Glutamatergic neuron (in vitro differentiated cells): ENCODE data around the gene CES1. TPM values are rescaled to one million over a fixed set of nuclear protein-coding genes. Genes with fewer than 3 reads are reported as not detected.
"Not testable (repeated sequence)": the region's sequence is repeated elsewhere in the genome, so short reads cannot be mapped to it uniquely, and the experiment has no call there.

Source experiments
- DNase-seq: peaks from one replicate; pipeline ENCODE4 v3.0.0; 2022
- H3K27ac Mint-ChIP-seq: one replicate; pipeline ENCODE4 v1.8.0; 2020; ENCODE audit warnings: mild to moderate bottlenecking, mixed read lengths, inconsistent platforms; ENCODE audit not compliant: unreplicated experiment
- H3K27me3 Mint-ChIP-seq: one replicate; pipeline ENCODE4 v1.8.0; 2020; ENCODE audit warnings: mild to moderate bottlenecking, moderate library complexity, mixed read lengths, inconsistent platforms; ENCODE audit not compliant: unreplicated experiment
- H3K36me3 Mint-ChIP-seq: one replicate; pipeline ENCODE4 v1.8.0; 2020; ENCODE audit warnings: mild to moderate bottlenecking, mixed read lengths, inconsistent platforms; ENCODE audit not compliant: unreplicated experiment
- H3K4me1 Mint-ChIP-seq: one replicate; pipeline ENCODE4 v1.8.0; 2020; ENCODE audit warnings: mild to moderate bottlenecking, low read depth, mixed read lengths, inconsistent platforms; ENCODE audit not compliant: unreplicated experiment
- H3K4me3 Mint-ChIP-seq: one replicate; pipeline ENCODE4 v1.8.0; 2020; ENCODE audit warnings: mild to moderate bottlenecking, mixed read lengths, inconsistent platforms; ENCODE audit not compliant: unreplicated experiment
- H3K9me3 Mint-ChIP-seq: one replicate; pipeline ENCODE4 v1.8.0; 2020; ENCODE audit warnings: mild to moderate bottlenecking, moderate library complexity, mixed read lengths, inconsistent platforms; ENCODE audit not compliant: unreplicated experiment
- CTCF ChIP-seq: fragments of 200-600 bp; sonication (generic); IDR thresholded peaks from one replicate; pipeline ENCODE4 v1.5.0; 2021; ENCODE audit not compliant: partially characterized antibody, unreplicated experiment
- total RNA-seq: library from RNA; stranded (reverse); fragmentation: NEBNext Ultra II Directional; extraction: Animal tissue kit (Norgen Biotek cat#: 25700); gene quantifications from one replicate; pipeline ENCODE4 v1.2.1, GENCODE V29; 2021; ENCODE audit not compliant: unreplicated experiment

Gene CES1
- total RNA-seq, 1 donor from 2014 or later = not detected

- Mint-ChIP-seq H3K27ac (no peak overlapping the region), H3K27me3 (peaks cover 5% of the 10 kb centered on the region), H3K4me1 (no peaks in the 10 kb centered on the region), H3K36me3 (peaks cover 6% of the 10 kb centered on the region), H3K9me3 (peaks cover 3% of the 10 kb centered on the region), H3K4me3 (no peak overlapping the region)
- no peak for DNase-seq
- TF ChIP-seq CTCF = no peak
Measured at GRCh38 chr16:55817236-55817912, 15.5 kb downstream of the CES1 start.

GRCh38 chr16:55816222-55816621 lies 16.7 kb downstream of the CES1 start:
- not testable (repeated sequence) for H3K27ac Mint-ChIP-seq, H3K9me3 Mint-ChIP-seq, H3K36me3 Mint-ChIP-seq, DNase-seq, H3K4me1 Mint-ChIP-seq, H3K27me3 Mint-ChIP-seq, H3K4me3 Mint-ChIP-seq

- DNase-seq = no peak
- H3K36me3 Mint-ChIP-seq = no peaks in the 10 kb centered on the region
- no peak for TF ChIP-seq CTCF
- no peaks in the 10 kb centered on the region for H3K4me1 Mint-ChIP-seq
- no peak overlapping the region for H3K27ac Mint-ChIP-seq
- H3K27me3 Mint-ChIP-seq = peaks cover 2% of the 10 kb centered on the region
- H3K9me3 Mint-ChIP-seq = peaks cover 6% of the 10 kb centered on the region
- H3K4me3 Mint-ChIP-seq = no peak overlapping the region
Measured at GRCh38 chr16:55815320-55815719, 17.6 kb downstream of the CES1 start.

- H3K27me3 Mint-ChIP-seq = not testable (repeated sequence)
Measured at GRCh38 chr16:55814174-55814573, 18.7 kb downstream of the CES1 start.

GRCh38 chr16:55813730-55814129 lies 19.2 kb downstream of the CES1 start:
- not testable (repeated sequence) for DNase-seq, H3K27ac Mint-ChIP-seq, H3K4me3 Mint-ChIP-seq, H3K36me3 Mint-ChIP-seq, H3K4me1 Mint-ChIP-seq, H3K27me3 Mint-ChIP-seq, H3K9me3 Mint-ChIP-seq

More at GRCh38 chr16:55814174-55814573, 18.7 kb downstream of the CES1 start:
- not testable (repeated sequence) for H3K9me3 Mint-ChIP-seq, H3K4me3 Mint-ChIP-seq, H3K27ac Mint-ChIP-seq, DNase-seq, H3K36me3 Mint-ChIP-seq, H3K4me1 Mint-ChIP-seq

- no peak for DNase-seq
- no peak overlapping the region for H3K27ac Mint-ChIP-seq
- no peak for TF ChIP-seq CTCF
- H3K4me1 Mint-ChIP-seq = no peaks in the 10 kb centered on the region
- peaks cover 2% of the 10 kb centered on the region for H3K27me3 Mint-ChIP-seq
- no peak overlapping the region for H3K4me3 Mint-ChIP-seq
- H3K36me3 Mint-ChIP-seq = no peaks in the 10 kb centered on the region
- H3K9me3 Mint-ChIP-seq = peaks cover 6% of the 10 kb centered on the region
Measured at GRCh38 chr16:55812951-55813350, 19.9 kb downstream of the CES1 start.
